HG03196 (cell line): Measurements from ENCODE around the gene DNAJC5G.

Source experiments
- ATAC-seq: cut with Tn5 transposase; IDR thresholded peaks from one replicate; pipeline ENCODE4 v1.9.1; 2021; ENCODE audit not compliant: unreplicated experiment

Gene DNAJC5G, protein sequence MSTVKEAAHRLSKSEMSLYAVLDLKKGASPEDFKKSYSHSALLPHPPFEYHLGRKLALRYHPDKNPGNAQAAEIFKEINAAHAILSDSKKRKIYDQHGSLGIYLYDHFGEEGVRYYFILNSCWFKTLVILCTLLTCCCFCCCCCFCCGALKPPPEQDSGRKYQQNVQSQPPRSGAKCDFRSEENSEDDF

DNA sequence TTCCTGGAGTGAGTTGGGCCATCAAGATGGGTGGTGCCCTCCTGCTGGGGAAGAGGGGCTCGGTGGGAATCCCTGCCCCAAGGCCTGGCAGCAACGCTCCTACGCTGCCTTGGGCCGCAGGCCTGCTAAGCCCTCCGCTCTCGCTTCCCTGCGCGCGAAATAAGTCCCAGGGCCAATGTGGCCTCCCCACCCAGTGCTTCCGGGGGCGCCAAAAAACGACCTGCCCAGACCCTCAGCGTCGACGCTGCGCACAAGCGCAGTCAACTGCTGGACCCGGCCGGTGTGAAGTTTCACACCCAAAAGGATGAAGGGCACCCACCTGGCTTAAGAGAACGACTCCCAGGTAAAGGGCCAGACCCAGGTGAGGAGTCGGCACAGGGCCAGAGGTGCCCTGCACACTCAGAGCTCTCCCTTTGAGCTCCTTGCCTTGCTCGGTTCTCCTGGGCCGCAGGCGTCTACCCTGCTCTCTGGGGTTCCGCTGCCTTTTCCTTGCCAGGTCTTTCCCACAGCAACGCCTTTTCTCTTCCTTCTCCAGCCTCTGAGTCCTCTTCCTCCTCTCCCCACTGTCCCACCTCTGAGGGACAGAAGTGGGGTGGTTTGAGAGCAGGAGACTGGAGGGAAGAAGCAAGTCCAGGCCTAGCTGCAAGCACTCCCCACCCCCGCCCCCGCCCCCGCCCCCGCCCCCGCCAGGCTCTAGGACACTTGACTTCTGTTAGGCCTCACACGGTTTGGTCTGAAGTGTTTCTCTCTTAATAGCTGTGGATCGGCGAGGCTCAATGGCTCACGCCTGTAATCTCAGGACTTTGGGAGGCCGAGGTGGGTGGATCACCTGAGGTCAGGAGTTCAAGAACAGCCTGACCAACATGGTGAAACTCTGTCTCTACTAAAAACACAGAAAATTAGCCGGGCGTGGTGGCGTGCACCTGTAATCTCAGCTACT, at the start of gene DNAJC5G:
Gene DNAJC5G, plus strand, starts transcription at position 223 of the 940 bp plus-strand sequence. CDS start 1,296 bp downstream, outside the sequence.
- ATAC-seq: no peak

DNA sequence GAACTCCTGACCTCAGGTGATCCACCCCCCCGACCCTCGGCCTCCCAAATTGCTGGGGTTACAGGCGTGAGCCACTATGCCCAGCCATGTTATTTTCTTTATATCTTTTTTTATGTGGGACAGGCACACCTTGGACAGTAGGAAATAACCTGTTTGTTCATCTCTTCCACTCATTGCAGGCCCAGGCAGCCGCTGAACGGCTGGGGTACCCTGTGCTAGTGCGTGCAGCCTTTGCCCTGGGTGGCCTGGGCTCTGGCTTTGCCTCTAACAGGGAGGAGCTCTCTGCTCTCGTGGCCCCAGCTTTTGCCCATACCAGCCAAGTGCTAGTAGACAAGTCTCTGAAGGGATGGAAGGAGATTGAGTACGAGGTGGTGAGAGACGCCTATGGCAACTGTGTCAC, 49.7 kb upstream of the DNAJC5G start:
- no peak for ATAC-seq

DNA sequence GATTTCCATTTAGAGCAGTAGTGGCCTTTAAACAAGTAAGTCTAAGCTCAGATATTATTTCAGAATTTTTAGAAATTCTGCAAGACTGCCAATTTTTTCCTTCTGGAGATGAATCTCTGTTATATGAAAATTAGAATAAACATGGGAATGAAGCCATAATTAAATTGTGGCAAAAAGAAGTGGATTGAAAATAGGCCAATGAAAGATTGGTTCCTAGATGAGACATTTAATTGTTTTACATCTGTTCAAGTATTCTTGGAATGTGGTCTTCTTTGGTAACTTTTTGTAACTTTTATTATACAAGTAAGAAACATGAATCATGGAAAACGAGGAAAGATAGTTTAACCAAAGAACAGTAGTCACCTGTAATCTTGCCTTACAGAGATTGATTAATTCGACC, 47.7 kb upstream of the DNAJC5G start:
- ATAC-seq: no peak

DNA sequence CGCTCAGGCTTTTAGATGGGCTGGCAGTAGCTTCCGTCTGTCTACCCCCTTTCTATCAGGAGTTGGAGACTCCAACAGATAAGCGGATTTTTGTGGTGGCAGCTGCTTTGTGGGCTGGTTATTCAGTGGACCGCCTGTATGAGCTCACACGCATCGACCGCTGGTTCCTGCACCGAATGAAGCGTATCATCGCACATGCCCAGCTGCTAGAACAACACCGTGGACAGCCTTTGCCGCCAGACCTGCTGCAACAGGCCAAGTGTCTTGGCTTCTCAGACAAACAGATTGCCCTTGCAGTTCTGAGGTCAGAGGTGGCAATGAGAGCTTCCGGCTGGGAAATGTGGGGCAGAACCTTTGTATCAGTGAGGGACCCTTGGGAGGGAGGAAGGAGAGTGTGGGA, 43.3 kb upstream of the DNAJC5G start:
- no peak for ATAC-seq

DNA sequence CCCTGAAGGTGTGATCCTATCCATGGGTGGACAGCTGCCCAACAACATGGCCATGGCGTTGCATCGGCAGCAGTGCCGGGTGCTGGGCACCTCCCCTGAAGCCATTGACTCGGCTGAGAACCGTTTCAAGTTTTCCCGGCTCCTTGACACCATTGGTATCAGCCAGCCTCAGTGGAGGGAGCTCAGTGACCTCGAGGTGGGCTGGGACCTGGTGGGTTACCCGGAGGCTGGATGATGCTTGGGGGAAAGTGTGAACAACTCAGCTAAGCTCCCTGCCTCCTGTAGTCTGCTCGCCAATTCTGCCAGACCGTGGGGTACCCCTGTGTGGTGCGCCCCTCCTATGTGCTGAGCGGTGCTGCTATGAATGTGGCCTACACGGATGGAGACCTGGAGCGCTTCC, 41.9 kb upstream of the DNAJC5G start:
- ATAC-seq: no peak

DNA sequence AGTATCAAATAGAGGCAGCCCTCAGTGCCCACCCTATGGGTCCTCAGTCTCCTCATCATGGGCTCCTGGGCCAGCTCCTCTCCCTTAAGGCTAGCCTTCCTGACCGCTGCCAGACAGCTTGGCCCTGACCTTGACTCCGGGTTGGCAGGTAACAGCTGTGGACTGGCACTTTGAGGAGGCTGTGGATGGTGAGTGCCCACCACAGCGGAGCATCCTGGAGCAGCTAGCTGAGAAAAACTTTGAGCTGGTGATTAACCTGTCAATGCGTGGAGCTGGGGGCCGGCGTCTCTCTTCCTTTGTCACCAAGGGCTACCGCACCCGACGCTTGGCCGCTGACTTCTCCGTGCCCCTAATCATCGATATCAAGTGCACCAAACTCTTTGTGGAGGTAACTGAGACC, 39.1 kb upstream of the DNAJC5G start:
- ATAC-seq: no peak

DNA sequence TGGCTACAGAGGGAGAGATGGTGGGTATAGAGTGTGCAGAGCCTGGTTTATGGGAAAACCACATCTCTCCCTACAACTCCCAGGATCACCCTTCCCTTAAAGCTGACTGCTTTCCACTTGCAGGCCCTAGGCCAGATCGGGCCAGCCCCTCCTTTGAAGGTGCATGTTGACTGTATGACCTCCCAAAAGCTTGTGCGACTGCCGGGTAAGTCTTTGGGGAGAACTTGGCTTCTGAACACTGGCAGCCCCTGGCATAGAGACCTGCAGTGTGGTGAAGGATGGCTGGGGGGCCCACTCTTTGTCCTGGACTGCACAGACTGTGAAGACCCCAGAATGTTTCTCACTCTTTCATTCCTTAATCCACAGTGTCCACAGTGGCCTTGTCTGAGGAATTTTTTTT, 38.6 kb upstream of the DNAJC5G start:
- ATAC-seq: no peak

DNA sequence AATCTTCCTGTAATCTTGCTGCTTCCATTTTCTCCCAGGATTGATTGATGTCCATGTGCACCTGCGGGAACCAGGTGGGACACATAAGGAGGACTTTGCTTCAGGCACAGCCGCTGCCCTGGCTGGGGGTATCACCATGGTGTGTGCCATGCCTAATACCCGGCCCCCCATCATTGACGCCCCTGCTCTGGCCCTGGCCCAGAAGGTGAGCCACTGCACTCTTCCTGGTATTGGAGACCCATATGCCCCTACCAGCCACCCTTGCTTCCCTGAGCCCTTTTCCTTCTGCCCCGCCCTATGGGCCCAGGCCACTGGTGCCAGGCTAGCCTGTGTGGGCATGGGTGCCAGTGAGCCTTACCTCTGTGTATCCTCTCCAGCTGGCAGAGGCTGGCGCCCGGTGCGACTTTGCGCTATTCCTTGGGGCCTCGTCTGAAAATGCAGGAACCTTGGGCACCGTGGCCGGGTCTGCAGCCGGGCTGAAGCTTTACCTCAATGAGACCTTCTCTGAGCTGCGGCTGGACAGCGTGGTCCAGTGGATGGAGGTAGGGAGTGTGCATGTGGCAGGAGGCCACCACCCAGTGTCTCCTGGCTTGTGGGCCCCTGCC, 37.8 kb upstream of the DNAJC5G start:
- no peak for ATAC-seq

DNA sequence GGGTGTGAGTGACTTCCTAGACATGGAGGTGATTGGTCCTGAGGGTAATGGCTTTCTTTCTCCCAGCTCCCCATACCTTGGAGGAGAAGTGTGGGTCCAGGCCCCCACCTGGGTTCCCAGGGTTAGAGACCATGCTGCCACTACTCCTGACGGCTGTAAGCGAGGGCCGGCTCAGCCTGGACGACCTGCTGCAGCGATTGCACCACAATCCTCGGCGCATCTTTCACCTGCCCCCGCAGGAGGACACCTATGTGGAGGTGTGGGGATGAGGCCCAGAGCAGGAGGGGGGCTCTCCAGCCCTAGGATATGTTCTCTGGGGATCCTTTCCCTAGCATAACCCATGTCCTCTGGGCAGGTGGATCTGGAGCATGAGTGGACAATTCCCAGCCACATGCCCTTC, 36.3 kb upstream of the DNAJC5G start:
- no peak for ATAC-seq

DNA sequence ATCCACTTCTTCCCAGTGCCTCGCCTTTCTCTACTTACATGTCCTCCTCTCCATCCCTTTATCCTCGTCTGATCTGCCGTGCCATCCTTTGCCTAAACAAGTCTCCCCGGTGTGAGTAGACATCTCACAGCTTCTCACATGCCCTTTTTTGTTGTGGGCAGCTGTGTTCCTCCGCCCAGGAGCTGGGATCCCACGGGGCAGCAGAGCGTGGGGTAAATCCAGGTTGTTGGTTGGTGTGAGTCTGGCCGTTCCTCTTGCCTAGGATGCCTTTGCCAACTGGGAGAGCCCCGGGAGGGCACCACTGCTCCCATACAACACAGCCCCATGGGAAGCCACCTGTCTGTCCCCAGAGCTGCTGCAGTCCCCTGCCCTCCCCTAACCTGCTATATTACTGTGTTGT, 34.8 kb upstream of the DNAJC5G start:
- ATAC-seq: no peak

DNA sequence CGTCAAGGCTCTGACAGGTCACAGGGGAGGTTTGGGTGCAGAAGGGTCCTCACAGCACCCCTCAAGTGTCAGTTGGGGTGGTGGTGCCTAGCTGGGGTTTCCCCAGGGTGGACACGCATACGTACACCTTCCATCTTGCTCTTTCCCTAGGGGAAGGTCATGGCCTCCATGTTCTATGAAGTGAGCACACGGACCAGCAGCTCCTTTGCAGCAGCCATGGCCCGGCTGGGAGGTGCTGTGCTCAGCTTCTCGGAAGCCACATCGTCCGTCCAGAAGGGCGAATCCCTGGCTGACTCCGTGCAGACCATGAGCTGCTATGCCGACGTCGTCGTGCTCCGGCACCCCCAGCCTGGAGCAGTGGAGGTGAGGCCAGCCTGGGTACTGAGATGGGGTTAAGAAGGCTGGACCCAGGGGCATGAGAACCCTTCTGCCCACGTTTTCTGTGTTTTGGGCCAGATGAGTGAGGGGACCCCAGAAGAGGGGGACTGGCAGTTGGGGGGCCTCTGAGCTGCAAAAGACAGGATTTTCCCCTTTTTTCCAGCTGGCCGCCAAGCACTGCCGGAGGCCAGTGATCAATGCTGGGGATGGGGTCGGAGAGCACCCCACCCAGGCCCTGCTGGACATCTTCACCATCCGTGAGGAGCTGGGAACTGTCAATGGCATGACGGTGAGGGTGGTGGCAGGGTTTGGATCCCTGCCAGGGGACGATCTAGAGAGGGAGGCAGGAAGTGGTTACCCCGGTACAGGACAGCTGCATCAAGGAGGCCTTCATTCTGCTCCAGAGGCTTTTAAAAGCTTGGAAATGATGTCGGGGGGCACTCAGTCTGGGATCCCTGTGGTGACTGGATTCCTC, 33.2 kb upstream of the DNAJC5G start:
- no peak for ATAC-seq

DNA sequence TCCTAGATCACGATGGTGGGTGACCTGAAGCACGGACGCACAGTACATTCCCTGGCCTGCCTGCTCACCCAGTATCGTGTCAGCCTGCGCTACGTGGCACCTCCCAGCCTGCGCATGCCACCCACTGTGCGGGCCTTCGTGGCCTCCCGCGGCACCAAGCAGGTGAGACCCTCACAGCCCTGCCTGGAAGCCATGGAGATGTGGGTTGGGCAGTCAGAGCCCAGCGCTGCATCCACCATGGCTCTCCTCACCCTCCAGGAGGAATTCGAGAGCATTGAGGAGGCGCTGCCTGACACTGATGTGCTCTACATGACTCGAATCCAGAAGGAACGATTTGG, 32.6 kb upstream of the DNAJC5G start:
- no peak for ATAC-seq

DNA sequence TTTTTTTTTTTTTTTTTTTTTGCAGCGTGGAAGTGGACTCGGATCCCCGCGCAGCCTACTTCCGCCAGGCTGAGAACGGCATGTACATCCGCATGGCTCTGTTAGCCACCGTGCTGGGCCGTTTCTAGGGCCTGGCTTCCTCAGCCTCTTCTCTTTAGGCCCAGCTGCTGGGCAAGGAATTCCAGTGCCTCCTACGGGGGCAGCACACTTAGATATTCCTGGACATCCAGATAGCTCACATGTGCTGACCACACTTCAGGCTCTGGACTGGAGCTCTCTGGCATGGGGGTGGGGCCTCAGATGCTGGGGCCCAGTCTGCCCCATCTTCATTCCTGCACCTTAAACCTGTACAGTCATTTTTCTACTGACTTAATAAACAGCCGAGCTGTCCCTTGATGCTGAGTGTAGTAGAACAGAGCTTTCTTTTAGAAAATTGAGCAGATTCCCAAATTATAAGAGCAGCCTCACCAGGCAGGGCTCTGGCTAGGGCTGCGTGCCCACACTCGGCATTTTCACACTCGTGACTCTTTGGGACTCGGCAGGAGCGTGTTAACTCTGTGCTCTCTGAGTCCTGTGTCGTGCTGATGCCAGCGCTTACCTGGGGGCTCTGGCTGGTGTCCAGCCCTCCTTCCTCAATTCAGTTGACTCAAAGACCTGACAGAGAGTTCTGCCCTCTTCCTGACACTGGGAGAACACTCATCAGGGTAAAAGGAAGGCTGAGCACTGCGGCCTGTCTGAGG, 31.7 kb upstream of the DNAJC5G start:
- no peak for ATAC-seq

DNA sequence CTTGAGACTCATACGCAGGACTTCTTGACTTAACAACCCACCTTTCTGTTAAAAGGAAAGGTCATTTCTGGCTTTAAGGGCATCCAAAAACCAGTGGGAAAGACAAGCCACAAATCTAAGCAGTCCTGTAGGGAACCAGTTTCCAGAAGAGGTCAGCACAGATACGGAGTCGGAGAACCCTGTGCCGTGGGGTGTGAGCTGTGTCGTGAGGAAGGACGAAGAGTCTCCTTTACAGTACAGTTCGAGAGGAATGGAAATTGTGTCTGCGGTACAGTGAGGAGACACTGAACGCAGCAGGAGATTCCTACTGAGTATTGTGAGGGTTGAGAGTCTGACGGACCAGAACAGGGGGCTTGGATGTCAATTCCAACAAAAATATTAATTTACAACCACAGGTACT, 30.1 kb upstream of the DNAJC5G start:
- ATAC-seq: no peak

DNA sequence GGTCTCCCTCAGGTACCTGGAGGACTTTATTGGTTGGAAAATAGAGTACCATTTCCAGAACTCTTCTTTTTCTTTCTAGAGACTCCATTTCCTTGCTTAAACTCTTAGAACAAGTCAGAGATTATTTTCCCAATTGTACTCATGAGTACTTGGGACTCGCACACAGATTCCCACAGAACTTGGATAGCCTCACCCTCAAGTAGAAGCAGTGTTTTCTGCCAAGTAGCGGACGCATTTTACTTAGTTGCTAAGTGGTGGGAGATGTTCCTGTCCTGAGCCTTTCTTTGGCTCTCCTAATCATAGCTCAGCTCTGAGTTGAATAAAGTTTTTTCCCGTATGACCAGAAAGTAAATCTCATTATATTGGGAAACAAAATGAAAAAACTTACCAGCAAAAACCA, 29.6 kb upstream of the DNAJC5G start:
- no peak for ATAC-seq

DNA sequence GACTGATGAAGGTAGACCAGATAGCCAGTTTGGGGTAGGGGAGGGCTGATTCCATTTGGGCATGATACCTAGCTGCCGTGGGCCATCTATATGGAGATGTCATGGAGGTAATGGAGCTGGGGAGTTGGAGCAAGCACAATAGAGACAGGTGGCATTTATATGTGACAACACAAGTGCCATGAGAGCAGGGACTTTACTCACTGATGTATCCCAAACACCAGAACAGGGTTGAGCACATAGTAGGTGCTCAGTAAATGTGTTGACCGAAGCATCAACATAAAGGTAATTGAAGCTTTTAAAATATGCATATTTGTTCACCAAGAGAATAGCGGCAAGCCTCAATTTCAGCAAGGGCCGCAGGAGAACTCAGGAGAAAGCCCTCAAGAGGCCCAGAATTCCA, 27.3 kb upstream of the DNAJC5G start:
- ATAC-seq: no peak

DNA sequence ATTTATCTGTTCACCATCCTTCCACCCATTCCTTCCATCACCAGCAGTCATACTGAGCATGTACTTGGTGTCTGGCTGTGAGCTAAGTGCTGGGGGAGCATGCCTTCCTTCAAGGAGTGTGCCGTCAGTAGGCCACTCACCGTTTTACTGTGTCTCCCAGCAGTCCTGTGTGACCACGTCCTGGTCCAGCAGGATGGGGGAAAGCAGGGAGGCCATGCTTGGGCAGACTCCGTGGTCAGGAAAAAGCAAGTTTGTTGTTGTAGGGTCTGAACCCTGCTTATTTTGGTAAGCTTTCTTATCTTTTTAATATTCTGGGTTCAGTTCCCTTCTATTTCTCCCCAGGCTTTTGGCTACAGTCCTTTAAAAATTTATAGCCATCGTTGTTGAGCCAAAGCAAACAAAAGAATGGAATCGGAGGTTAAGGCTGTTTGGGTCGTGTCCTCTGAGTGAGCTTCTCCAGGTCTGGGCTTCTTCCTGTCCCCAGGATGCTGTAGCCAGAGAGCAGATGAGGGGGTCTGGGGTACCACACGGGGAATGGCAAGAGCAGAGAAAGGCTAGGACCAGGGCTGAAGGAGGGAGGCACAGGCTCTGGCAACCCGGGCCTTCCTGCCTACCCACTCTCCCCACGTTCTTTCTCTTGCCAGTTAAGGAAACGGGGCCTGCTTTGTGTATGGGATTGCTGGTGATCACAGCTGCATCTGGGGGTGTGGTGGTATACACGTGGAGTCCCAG, 25.9 kb upstream of the DNAJC5G start:
- no peak for ATAC-seq

DNA sequence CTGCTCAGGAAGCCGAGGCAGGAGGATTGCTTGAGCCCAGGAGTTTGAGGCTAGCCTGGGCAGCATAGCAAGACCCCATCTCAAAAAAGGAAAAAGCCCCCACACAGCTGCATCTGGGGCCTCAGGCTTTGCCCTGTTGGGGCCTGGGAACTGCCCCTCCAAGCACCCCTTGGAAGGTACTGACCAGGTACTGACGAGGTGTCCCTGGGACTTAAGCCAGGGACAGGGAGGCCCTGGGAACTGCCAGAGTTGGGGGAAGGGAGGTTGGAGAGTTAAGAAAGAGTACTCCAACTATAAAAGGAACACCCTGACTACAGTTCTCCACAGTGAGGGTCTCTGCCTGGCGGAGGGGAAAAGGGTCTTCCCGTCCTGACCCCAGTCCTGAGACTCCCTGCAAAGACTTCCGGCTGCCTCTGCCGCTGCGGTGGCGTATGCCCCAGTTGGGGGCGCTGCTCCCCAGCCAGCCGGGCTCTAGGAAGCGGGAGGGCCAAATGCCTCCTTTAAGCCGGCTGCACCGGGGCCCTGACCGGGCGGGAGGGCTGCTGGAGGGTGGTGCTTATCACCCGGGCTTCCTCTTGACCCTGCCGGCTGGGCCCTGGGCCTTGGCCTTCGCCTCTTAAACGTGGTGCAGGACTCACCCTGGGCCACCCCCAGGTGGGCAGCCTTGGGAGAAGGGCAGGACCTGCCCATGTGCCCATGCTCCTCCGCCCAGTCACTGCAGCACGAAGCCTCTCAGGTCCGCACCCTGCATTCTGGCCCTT, 25.2 kb upstream of the DNAJC5G start:
- no peak for ATAC-seq

DNA sequence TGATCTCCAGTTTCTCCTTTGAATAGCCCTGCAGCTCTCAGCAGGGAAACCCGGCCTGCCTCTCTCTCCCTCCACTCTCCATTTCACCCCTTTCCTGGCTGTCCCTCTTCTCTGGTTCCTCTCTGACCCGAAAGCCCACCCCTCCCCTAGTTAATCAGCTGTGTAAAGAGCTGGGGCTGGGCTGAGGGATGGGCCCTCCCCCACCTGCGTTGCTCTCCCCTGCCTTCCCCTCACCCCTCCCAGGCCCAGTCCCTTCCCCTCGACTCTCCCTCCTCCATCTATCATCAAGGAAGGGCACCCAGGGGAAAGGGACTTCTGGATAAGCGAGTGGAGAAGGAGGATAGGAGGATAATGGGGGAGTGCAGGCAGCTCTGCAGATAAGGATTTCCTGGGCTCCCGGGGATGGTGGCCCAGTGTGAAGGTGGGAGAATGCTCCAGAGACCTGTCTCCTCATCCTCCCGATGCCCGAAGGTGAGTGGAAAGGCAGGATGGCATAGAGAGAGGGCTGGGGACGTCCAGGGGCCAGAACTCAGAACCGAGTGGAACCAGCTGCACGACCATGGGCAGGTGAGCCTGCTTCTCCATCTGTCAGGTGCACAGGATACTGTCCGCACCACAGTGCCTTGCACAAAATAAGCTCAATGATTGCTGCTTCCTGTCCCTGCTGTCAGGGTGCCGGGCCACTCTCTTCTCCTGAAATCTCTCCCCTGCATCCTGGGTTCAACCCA, 24.4 kb upstream of the DNAJC5G start:
- no peak for ATAC-seq
